Right ventricle myocardium superior (tissue), 1 donor: ENCODE data around the gene RGS12. TPM values are rescaled to one million over a fixed set of nuclear protein-coding genes. Genes with fewer than 3 reads are reported as not detected.
A peak's percentile ranks its signal among the peaks of the same experiment; 100 is the strongest.
"Not testable (repeated sequence)": the region's sequence is repeated elsewhere in the genome, so short reads cannot be mapped to it uniquely, and the experiment has no call there.

Source experiments
- ATAC-seq: fragments of 200-7000 bp; cut with Tn5 transposase; one replicate; pipeline ENCODE4 v1.9.1; 2020; ENCODE audit warnings: mild to moderate bottlenecking; ENCODE audit not compliant: poor library complexity
- DNase-seq: peaks from one replicate; pipeline ENCODE4 v3.0.0-alpha.2; 2020
- intact Hi-C: fragments of 100-400 bp; cut with DNase I; formaldehyde crosslinking; loops from one replicate; pipeline ENCODE4 v1.11.2; 2022
- total RNA-seq: library from RNA; stranded (reverse); fragmentation: NEBNext Ultra II Directional; extraction: Animal tissue kit (Norgen Biotek cat#: 25700); gene quantifications from one replicate; pipeline ENCODE4 v1.2.1, GENCODE V29; 2021
- donor health status: DM: no; HTN: yes; CAD: no; lungs with severe emphysema.

RGS12 gene
- total RNA-seq, 1 donor from 2014 or later = 15.8 TPM

GRCh38 chr4:3291969-3292570 is 751 bp upstream of the RGS12 start:
- peak; percentile 82 for ATAC-seq

GRCh38 chr4:3293401-3294391 is 875 bp downstream of the RGS12 start:
- ATAC-seq (no peak), DNase-seq (peak; percentile 58)
- intact Hi-C loops = no loop called here

More at GRCh38 chr4:3291969-3292570, 751 bp upstream of the RGS12 start:
- intact Hi-C loops = no loop called here
- peak; percentile 83 for DNase-seq

- DNase-seq (peak; percentile 37), ATAC-seq (no peak)
- intact Hi-C loops = no loop called here
Measured at GRCh38 chr4:3294401-3295241, 1.8 kb downstream of the RGS12 start.

DNA sequence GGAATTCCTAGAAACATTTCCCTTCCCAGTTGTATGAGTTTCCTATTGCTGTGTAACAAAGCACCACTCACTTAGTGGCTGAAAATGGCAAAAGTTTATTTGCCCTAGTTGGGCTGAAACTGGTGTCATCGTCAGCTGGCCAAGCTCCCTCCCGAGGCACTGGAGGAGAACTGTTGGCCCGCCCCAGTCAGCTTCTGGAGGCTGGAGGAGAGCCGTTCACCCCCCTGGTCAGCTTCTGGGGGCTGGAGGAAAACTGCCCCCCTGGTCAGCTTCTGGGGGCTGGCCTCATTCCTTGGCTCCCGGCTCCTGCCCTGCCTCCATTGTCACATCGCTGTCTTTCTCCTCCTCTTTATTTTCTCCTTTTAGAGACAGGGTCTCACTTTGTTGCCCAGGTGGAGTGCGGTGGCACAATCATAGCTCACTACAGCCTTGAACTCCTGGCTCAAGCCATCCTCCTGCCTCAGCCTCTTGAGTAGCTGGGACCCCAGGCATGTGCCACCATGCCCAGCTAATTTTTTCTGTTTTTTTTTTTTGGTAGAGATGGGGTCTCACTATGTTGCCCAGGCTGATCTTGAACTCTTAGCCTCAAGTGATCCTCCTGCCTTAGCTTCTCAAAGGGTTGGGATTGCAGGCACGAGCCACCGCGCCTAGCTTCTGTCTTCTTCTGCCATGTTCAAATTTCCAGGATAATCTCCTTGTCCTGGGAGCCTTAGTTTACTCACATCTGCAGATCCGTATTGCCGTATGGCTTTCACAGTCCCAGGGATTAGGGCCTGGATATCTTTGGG is 3.2 kb downstream of the RGS12 start:
- DNase-seq = no peak
- no peak for ATAC-seq
- intact Hi-C loops = no loop called here

DNA sequence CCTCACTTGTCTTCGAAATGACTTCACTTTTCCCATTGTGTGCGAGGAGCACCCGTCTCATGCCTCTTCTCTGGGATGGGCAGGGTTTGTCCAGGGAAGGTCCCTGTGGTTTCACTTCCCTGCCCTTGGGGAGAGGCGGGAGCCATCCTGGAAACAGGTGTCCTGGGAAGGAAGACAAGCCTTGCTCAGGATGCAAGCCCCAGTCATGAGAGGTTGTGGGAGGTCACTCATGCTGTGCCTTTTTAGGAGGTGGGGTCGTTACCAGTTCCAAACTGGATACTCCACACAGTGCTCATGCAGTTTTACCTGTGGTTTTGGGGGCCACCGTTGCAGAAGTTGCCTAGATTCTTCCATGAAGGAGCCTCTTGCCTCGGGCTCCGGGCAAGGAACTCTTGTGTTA is 3.8 kb downstream of the RGS12 start:
- ATAC-seq = no peak
- intact Hi-C loops = no loop called here
- no peak for DNase-seq

- DNase-seq (no peak), ATAC-seq (no peak)
- intact Hi-C loops = no loop called here
Measured at GRCh38 chr4:3297066-3297859, 4.4 kb downstream of the RGS12 start.

DNA sequence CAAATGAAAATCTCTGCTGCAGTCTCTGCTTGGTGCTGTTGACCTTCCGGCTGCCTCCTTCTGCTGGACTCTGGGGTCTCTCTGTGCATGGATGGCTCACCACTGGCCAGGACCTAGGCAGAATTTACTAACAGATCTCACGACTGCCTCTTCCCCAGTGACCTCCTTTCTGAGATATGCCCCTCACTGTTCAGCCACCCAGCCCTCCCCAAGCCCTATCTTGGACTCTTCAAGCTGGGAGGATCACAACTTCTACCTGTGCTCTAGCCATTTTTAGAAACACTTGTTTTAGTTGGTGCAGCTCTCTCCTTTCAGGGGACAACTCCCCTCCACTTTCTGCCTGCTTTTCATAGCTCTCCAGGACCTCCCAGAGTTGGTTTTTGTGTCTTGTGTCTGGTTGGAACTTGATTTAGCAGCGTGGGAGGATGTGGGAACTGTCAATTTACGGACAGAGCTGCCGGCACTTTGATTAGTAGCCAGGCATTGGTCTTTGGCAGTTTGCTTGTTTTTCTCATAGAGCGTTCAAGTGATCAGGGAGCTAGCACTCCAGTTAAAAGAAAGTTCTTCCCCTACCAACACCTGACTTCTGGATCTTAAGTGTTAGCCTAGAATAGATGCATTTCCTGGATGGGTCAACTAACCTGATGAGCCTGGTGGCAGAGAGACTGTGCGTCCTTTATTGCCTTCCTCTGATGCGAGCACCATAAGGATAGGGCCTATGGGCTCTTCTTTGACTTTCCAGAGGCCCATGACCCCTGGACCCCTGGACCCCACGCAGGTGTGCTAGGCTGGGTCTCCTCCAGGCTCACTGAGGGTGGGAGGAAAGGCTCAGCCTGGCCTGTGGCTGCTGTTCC is 6.5 kb downstream of the RGS12 start:
- no peak for ATAC-seq
- intact Hi-C loops = no loop called here
- no peak for DNase-seq

- DNase-seq (no peak), ATAC-seq (no peak)
- intact Hi-C loops = no loop called here
Measured at GRCh38 chr4:3299976-3300671, 7.3 kb downstream of the RGS12 start.

- ATAC-seq, DNase-seq, intact Hi-C loops: not testable (repeated sequence)
Measured at GRCh38 chr4:3300882-3301281, 8.1 kb downstream of the RGS12 start.

GRCh38 chr4:3301450-3302172 is 8.8 kb downstream of the RGS12 start:
- ATAC-seq (no peak), DNase-seq (no peak)
- intact Hi-C loops = no loop called here

- intact Hi-C loops = no loop called here
- no peak for ATAC-seq
- no peak for DNase-seq
Measured at GRCh38 chr4:3302173-3302785, 9.5 kb downstream of the RGS12 start.

- ATAC-seq (no peak), DNase-seq (no peak)
- intact Hi-C loops = no loop called here
Measured at GRCh38 chr4:3302786-3303564, 10.2 kb downstream of the RGS12 start.

- ATAC-seq (no peak), DNase-seq (no peak)
- intact Hi-C loops = no loop called here
Measured at GRCh38 chr4:3303565-3303824, 10.7 kb downstream of the RGS12 start.

DNA sequence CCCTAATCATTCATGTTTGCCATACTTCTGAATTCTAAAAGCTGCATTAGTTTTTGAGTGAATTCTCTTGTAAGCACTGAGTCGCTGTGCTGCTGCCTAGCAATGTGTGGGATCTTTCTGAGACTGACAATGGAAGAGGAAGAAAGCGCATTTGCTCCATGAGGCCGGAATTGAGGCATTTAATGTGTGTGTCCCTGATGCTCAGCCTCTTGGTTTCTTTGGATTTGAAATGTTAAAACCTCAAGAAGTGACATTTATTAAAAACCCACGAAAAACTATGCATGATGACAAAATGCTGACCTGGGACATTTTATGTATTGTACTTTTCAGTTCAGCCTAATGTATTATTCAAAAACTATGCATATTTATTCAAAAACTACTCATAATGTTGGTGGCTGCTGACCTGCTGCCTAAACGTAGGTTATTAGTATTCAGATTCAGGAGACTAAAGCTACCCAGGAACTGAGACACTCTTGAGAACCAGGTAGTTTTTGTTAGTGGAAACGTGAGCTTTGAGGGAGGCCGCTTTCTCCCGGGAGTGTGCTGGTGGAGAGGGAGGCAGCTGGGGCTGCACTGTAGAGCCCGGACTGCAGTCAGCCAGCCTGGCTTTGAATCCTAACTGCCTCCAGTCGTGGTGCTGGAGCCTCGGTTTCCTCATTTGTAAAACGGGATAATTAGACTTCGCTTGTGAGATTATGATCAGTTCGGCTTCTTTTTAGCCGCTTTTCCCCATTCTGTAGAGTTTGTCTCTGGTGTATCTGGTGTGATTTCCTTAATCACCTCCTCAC is 11.3 kb downstream of the RGS12 start:
- DNase-seq (no peak), ATAC-seq (no peak)
- intact Hi-C loops = no loop called here
